GM03348 (cell line): ENCODE data around the gene PSAPL1.
"Not testable (repeated sequence)": the region's sequence is repeated elsewhere in the genome, so short reads cannot be mapped to it uniquely, and the experiment has no call there.

Experiments used
- DNase-seq: peaks from one replicate; pipeline ENCODE4 v3.0.0; 2012; ENCODE audit warnings: low spot score

Gene PSAPL1

DNA sequence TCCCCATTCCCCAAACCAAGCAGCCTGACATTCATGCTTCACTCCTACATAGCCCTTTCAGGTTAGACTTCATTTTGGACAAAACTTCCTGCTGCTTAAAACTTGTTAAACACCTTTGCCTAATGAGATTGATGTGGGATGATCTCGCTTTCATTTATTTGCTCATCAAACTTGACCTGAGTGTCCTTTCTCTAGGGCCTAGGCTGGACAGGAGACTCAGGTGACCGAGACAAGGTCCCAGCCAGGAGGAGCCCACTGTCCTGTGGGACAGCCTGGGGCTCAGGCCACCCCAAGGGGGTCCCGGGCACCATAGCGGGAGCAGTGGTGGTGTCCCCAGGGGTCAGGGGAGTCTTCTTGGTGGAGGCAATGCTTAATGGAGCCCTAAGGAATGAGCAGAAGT lies 23.7 kb upstream of the PSAPL1 start:
- no peak for DNase-seq

DNA sequence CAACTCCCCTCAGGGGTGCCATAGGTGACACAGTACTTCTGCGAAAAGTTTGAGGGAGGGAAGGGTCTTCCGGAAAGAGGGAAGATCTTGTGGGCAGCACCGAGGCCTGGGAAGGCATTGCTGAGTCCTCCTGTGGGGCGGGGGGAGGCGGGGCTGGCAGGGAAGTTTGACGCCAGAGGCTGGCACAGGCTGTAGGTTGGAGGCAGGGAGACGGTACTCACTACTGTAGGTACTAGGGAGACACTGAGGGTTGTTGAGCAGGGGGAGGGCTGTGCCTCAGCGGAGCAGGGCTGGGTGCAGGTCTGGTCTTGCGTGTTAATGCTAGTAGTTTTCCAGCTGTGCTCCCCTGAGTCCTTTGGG lies 23.3 kb upstream of the PSAPL1 start:
- no peak for DNase-seq

DNA sequence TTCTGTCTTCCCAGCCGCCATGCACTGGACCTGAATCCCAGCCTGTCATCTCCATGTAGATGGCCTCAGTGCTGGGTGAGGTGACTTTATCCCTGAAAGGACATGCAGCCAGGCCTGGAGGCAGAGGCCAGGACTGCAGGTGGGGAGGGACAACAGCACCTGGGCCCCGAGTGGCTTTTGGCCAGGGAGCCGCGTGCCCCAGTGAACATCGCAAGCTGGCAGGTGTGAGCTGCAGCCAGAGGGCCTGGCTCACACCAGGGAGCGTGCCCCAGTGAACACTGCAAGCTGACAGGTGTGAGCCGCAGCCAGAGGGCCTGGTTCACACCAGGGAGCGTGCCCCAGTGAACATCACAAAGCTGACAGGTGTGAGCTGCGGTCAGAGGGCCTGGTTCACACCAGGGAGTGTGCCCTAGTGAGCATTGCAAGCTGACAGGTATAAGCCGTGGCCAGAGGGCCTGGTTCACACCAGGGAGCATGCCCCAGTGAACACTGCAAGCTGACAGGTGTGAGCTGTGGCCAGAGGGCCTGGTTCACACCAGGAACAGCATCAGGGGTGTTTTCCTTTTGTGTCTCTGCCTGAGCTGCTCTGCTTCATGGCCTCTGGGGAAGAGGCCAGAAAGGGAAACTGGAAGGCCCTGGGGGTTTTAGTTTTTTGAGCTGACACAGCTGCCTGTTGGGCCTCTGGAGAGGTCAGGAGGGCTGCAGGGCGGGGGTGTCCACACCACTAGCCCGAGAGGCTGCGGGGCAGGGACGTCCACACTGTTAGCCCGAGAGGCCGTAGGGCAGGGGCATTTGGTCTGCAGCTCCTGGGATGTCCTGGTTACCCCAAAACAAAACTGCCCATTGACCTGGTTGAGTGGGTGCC lies 22.7 kb upstream of the PSAPL1 start:
- no peak for DNase-seq

DNA sequence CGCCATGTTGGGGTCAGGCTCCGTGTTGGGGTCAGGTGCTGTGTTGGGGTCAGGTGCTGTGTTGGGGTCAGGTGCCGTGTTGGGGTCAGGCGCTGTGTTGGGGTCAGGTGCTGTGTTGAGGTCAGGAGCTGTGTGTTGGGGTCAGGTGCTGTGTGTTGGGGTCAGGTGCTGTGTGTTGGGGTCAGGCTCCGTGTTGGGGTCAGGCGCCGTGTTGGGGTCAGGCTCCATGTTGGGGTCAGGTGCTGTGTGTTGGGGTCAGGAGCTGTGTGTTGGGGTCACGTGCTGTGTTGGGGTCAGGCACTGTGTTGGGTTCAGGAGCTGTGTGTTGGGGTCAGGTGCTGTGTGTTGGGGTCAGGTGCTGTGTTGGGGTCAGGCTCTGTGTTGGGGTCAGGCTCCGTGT lies 18.1 kb upstream of the PSAPL1 start:
- not testable (repeated sequence) for DNase-seq

DNA sequence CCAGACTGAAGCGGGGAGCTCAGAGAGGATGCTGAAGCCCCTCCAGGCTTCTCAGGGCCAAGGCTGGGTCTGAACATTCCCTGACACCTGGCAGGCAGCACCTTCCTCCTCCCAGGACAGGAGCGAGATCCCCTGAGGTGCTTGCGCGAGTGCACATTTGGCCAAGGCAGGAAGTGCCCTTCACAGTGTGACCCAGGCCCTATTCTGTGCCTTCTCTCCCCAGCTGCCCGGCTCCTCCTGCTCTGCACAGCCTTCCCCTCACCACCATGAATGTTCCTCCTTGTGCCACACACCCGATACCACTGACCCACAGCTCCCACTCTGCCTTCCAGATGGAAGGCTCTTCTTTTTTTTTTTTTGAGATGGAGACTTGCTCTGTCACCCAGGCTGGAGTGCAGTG lies 17.1 kb upstream of the PSAPL1 start:
- no peak for DNase-seq

DNA sequence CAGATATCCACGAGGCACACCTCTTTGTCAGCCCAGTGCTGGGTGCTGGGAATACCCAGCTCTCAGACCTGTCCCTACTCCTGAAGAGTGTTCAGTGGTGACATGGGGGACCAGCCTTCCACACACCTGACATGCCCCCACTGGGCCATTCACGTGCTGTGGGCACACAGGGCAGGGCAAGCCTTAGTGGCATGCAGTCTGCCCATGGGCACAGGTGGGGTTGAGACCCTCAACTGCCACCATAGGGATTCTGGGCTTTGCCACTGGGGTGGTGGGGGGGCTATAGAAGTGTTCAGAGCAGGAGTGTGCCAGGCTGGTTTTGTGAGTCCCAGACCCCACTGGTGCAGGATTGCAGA lies 16.7 kb upstream of the PSAPL1 start:
- no peak for DNase-seq

DNA sequence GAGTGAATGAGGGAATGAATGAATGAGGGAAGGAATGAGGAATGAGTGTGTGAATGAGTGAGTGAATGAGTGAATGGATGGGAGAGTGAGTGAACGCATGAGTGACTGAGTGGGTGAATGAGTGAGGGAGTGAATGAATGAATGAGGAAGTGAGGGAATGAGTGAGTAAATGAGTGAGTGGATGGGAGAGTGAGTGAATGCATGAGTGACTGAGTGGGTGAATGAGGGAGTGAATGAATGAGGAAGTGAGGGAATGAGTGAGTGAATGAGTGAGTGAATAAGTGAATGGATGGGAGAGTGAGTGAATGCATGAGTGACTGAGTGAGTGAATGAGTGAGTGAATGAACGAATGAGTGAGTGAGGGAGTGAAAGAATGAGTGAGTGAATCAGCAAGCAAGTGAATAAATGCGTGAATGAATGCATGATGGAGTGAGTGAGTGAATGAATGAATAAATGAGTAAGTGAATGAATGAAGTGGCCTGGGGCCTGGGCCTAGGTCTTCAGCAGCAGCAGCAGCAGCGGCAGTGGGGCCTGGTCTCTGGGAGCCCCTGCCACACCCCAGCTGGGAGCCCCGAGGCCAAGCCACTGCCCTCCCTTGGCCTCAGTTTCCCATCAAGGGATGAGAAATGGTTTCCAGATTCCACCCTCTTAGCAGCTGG lies 16.2 kb upstream of the PSAPL1 start:
- DNase-seq = no peak

DNA sequence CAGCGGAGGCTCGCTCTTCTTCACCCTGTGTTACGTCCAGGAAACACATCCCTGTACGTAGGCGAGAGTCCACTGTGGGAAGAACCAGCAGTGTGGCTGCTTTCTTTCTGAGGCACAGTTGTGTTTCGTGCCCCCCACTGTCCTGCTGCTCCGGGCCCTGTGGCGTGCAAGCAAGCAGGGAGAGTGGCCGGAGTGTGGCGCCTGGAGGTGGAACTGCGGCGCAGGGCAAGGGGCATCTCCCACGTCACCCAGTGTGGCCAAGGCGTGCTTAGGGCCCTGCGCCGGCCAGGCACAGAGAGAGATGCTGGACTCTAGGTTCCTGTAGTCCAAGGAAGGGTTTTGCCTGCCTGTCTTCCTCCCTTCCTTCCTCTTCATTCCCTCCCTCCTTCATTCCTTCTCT lies 13.3 kb upstream of the PSAPL1 start:
- DNase-seq = no peak

DNA sequence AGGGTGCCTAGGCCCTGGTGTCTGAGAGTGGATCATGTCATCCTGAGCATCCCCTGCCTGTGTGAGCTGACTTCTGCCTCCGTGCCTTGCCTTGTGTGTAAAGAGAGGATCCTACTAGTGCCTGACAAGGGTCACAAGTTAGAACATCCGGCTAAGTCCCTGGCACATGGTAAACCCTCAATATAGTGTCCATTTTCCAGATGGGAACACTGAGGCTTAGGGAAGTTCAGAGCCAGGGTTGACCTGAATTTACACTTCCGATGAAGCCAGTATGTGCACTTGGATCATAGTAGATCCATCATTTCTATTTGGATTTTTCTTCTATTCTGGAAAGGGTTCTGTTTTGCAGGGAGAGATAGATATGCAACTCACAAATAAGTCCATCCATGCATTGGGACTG lies 12.5 kb upstream of the PSAPL1 start:
- DNase-seq = no peak

DNA sequence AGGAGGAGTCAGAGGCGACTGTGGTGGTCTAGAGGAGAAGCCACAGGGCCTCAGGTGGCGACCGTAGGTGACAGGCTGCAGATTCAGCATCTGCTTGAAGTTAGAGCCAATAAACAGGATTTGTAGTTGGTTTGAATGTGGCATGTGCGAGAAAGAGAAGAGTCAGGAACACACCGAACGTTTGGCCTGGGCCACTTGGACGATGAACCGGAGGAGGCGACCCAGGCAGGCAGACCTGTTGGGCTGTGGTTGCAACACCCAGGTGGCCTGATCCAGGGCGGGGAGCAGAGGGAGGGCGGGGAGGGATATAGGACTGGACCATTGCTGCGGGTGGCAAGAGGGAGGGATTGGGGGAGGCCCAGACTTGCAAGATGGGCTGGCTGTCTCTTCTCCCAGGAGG lies 10.0 kb upstream of the PSAPL1 start:
- DNase-seq = no peak

DNA sequence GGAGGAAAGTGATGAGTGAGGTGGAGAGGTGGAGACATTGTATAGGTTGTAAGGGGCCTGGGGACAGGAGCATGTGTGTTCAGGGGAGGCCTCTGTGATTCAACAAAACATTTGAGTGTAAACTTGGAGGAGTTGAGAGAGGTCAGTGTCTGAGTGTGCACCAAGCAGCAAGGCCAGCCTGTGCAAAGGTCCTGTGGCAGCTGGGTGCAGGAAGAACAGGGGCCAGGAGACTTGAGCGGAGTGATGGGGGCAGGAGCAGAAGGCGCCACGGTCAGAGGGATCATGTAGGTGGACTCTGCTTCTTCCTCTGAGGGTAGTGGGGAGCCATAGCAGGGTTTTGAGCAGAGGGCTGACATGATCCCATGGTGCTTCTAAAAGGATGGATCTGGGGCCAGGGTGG lies 9.6 kb upstream of the PSAPL1 start:
- DNase-seq = no peak

DNA sequence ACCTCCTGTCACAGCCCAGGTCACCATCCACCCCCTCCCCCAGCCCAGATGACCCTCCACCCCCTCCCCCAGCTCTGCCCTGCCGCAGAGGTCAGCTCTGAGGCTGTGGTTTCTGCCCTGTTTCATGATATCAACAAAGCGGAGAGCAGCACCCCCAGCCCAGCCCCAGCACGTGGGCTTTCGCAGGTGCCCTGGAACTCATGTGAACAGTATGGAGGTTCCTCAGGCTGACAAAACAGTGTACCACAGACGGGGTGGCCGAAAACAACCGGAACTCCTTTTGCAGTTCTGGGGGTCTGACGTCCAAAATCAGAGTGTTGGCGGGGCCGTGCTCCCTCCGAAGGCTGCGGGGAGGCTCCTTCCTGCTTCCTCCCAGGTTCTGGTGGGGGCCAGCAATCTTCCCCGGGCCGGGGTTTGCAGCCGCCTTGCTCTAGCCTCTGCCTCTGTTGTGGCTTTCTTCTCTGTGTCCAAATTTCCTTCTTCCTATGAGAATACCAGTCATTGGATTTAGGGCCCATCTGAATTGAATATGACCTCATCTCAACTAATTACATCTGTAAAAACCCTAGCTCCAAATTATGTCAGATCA lies 7.9 kb upstream of the PSAPL1 start:
- no peak for DNase-seq

DNA sequence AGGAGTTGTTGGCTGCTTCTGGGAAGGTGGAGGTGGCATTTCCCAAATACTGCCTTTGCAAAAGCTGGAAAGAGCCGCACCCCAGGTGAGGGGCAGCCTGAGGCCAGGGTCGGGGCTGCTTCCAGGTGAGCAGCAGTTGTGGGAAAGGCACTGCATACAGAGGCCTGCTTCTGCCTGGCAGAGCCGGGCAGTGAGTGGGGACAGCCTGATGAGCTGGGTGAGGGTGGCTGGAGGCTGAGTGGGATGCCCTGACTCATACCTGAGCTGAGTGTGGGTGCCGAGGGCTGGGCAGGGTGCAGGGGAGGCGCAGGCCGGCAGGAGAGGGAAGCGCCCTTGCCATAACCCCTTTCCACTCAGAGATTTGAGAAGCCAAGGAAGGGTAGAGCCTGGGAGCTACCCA lies 6.5 kb upstream of the PSAPL1 start:
- DNase-seq = no peak

DNA sequence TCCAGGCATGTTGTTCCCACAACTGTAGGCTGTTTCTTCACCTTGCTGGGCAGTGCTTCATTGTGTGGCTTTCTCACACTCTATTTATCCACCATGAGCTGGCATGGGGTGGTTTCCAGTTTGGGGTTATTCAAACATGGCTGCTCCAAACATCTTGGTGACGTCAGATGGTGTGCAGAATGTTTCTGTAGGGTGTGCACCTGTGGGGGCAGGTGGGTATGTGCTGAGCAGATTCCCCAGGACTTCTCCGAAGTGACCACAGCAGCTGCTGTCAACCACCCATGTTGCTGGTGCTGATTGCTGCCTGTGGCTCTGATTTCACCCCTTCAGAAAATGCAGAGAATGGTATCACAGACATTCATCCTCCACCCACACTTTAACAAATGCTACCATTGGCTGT lies 5.0 kb upstream of the PSAPL1 start:
- no peak for DNase-seq

DNA sequence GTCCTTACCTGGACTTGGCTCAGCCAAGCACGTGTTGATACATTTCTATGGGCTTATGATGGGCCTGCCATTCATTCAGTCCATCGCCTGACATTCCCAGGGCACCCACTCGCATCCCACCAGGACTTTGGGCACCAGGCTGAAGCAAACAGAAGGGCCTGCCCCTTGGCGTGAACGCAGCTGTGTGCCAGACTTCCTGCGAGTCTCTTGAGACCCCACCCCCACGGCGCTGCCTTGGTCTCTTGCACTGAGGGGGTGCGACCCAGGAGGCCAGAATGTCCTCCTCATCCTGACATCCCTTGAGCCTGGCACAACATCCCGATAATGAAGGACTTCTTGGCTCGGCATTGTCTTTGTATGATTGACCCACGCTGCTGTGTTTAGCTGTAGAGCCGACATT lies 1.5 kb upstream of the PSAPL1 start:
- no peak for DNase-seq

DNA sequence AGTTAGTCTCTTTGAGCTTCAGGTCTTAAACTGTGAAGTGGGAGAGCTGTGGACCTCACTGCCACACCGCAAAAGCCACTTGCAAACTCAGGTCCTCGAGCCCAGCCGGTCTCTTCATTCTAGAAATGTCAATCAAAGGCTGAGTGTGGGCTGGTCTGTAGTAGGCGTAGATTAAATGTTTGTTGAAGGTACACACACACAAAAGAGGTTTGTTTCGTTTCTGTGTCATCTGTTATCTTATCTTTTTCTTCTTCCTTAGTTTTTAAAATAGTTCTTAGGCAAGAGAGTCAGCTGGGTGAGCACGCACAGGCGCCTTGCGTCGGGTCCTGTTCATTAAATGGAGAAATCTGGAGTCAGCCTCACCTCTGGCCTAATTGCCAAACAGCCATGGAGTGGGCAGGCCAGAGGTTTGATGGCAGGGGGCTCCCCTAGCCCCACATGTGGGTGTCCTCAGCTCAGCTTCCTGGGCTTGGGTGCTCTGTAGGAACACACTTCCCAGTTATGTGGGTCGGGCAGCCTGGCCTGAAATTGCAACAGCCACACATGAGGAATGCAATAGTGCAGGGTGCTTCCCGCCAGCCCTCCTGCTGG lies 836 bp upstream of the PSAPL1 start:
- no peak for DNase-seq

DNA sequence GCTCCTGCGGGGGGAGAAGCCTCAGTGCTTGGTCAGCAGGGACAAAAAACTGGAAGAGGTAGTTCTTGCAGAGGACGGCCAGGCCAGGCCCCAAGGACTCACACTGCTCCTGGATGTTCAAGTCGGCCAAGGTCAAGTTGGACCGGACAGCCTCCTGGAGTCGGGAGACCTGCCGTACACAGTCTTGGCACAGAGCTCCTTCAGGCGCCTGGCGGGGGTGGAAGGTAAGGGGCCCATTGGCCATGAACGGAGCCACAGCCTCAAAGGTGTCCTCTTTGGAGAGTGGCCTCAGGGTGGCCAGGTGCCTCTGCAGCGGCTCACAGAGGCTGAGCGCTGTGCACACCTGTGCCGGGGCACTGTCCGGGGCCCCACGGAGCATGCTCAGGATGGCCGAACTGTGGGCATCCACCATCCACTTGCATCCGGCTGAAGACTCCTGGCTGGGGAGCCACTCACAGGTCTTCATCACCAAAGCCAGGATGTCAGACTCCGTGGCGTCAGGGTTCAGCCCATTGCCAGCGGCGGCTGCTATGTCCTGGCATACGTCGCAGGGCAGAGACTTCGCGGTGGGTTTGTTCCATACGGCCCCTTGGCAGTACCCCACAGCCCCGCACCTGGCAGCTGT lies 477 bp downstream of the PSAPL1 start:
- no peak for DNase-seq

DNA sequence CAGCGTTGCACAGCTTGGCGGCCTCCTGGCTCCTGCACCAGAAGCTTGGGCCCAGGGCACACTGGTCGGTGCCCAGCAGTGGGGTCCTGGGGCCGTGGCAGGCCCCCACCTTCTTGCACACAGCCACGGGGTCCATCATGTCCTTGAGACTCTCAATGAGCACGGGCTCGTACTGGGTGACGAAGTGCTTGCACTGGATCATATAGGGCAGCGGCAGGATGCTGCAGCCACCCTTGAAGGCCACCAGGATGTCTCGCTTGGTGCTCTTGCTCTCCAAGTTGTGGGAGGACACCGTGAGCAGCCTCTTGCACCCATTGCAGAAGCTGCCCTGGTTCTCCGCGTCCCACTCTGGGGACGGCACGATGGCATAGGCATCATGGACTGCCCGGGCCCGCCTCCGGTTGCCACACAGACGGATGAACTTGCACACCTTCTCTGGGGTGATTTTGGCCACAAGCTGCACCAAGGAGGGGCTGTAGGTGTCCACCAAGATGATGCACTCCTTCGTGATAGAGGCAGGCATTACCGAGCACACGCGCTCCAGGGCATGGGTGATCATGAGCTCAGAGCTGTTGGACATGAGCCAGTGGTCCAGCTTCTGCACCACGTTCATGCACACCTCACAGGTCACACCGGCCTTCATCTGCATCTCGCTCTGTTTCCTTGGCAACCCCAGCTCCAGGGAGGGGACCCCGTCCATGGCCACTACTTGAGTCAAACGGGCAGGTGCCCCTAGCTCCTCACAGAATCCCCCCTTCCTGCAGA lies 1.2 kb downstream of the PSAPL1 start:
- no peak for DNase-seq

DNA sequence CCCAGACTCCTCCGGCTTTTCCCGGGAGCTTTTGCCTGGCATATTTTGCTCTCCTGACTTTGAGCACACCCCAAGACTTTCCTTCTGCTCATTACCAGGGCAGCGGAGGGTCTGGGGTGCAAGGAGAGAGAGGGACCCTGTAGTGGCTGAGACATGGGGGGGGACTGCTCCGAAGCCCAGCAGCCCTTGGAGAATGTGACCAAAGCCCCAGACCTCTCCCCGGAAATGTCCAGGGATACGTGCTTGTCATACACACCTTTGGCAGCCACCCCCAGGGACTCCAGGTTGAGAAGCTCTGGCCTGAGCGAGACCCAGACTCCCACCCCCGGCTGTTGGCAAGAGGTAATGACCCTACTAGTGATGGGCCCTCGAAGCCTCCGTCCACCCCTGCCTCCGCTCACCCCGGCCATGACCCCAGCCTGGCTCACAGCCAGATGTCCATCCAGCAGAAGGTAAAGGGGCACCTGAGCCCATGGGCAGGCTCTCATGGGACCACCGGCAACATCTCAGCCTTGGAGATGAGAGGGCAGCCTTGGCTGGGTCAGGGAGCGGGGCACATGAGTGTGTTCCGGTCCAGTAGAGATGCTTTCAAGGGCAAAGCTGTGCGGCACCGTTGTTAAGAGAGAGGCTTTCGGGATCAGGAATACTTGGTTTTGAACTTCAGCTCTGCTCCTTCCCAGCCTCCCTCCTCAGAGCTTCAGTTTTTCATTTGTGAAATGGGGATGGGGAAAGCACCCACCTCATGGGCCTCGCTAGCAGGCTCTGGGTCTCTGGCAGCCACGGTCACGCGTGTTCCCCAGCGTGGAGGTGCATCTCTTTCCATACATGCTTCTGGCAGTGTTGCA lies 2.0 kb downstream of the PSAPL1 start:
- DNase-seq = no peak

DNA sequence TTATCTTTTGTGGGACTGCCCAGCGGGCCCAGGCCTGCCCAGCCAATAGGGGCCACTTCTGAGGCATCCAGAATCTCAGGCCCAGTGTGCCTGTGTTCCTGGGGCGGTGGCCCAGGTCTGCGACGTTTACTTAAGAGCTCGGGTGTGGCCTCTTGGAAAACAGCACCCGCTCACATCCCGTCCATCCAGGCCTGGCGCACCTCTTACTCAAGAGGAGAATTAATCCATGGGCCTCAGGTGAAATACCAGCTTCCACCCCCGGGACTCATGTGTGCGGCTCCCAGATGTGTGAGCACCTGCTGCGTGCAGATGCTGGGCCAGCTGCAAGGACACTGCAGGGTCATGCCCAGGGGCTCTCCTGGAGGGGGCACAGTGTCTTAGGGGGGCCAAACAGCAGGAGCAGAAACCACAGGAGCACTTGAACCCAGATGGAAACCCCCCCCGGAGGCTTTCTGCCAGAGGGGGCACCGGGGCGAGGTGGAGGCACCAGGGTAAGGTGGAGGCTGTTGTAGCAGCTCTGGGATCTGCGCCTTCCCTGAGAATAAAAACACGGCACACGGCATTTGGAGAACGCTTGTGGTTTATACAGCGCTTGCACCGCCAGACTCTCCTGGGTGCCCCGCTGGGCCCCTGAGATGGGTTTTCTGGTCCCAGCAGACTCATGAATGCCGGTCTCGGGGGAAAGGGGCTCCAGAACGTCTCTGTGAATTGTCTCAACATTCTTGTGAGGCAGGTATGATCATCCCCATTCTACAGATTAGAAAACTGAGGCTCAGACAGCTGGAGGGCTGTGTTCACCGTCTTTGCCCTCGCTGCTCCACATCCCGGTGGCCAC lies 2.8 kb downstream of the PSAPL1 start:
- no peak for DNase-seq
